MM.1S (cell line): ENCODE measurements around the gene SLC39A1.

Experiments used
- DNase-seq: peaks from one replicate; pipeline ENCODE4 v3.0.0-alpha.2; 2015
- H2AFZ ChIP-seq: fragments of 300-600 bp; sonication (generic); 2 replicates; pipeline ENCODE4 v1.6.0; 2016; ENCODE audit warnings: antibody characterized with exemption, low read length
- H3F3A ChIP-seq: fragments of 300-600 bp; sonication (generic); 2 replicates; pipeline ENCODE4 v1.6.1; 2016; ENCODE audit warnings: mild to moderate bottlenecking, antibody characterized with exemption, low read length, moderate library complexity, mixed read lengths; ENCODE audit not compliant: insufficient read depth
- H3K27ac ChIP-seq: fragments of 300-600 bp; sonication (generic); 2 replicates; pipeline ENCODE4 v1.5.1; 2016; ENCODE audit warnings: mild to moderate bottlenecking, low read length
- H3K27me3 ChIP-seq: fragments of 300-600 bp; sonication (generic); replicated peaks from 2 replicates; pipeline ENCODE4 v1.6.0; 2016; ENCODE audit warnings: low read length; ENCODE audit not compliant: insufficient read depth
- H3K36me3 ChIP-seq: fragments of 300-600 bp; sonication (generic); replicated peaks from 2 replicates; pipeline ENCODE4 v1.6.1; 2016; ENCODE audit warnings: mild to moderate bottlenecking, low read length, mixed read lengths; ENCODE audit not compliant: insufficient read depth
- H3K4me1 ChIP-seq: fragments of 300-600 bp; sonication (generic); 2 replicates; pipeline ENCODE4 v1.6.1; 2016; ENCODE audit warnings: low read length, mixed read lengths
- H3K4me2 ChIP-seq: fragments of 300-600 bp; sonication (generic); 2 replicates; pipeline ENCODE4 v1.6.0; 2016; ENCODE audit warnings: low read depth, low read length
- H3K4me3 ChIP-seq: fragments of 300-600 bp; sonication (generic); 2 replicates; pipeline ENCODE4 v1.5.1; 2016; ENCODE audit warnings: low read length, mixed read lengths
- H3K79me2 ChIP-seq: fragments of 300-600 bp; sonication (generic); 2 replicates; pipeline ENCODE4 v1.6.1; 2016; ENCODE audit warnings: mixed run types, low read length, mixed read lengths
- H3K9ac ChIP-seq: fragments of 300-600 bp; sonication (generic); 2 replicates; pipeline ENCODE4 v1.6.1; 2016; ENCODE audit warnings: low read length, mixed read lengths
- H3K9me2 ChIP-seq: fragments of 300-600 bp; sonication (generic); replicated peaks from 2 replicates; pipeline ENCODE4 v1.6.1; 2016; ENCODE audit warnings: mild to moderate bottlenecking, low read length, mixed read lengths; ENCODE audit not compliant: insufficient read depth
- H3K9me3 ChIP-seq: fragments of 300-600 bp; sonication (generic); replicated peaks from 2 replicates; pipeline ENCODE4 v1.6.1; 2016; ENCODE audit warnings: mild to moderate bottlenecking, low read length, mixed read lengths; ENCODE audit not compliant: insufficient read depth
- H4K20me1 ChIP-seq: fragments of 300-600 bp; sonication (generic); 2 replicates; pipeline ENCODE4 v1.6.1; 2016; ENCODE audit warnings: mild to moderate bottlenecking, low read length, moderate library complexity, mixed read lengths; ENCODE audit not compliant: insufficient read depth
- CTCF ChIP-seq: fragments of 300-600 bp; sonication (generic); IDR thresholded peaks from 2 replicates; pipeline ENCODE4 v1.5.1; 2016; ENCODE audit warnings: antibody characterized with exemption, low read length, mixed read lengths
- EZH2 ChIP-seq: fragments of 300-600 bp; sonication (generic); optimal IDR thresholded peaks from 2 replicates; pipeline ENCODE3; 2017; ENCODE audit warnings: low read depth, mild to moderate bottlenecking, antibody characterized with exemption, low read length, mixed read lengths
- EZH2phosphoT487 ChIP-seq: fragments of 300-600 bp; sonication (generic); IDR thresholded peaks from 2 replicates; pipeline ENCODE4 v1.6.1; 2018; ENCODE audit warnings: antibody characterized with exemption, low read length

Gene SLC39A1

GRCh38 chr1:153926405-153926804 lies 36.9 kb downstream of the SLC39A1 start:
- no peak for DNase-seq
- Histone ChIP-seq H3K27ac (no peak overlapping the region), H3K9me2 (no peaks in the 10 kb centered on the region), H3K79me2 (peaks cover 18% of the 10 kb centered on the region), H2AFZ (no peak overlapping the region), H4K20me1 (no peaks in the 10 kb centered on the region; the same call in 1 of the 2 replicates), H3K27me3 (no peaks in the 10 kb centered on the region), H3K9ac (no peak overlapping the region), H3K36me3 (no peaks in the 10 kb centered on the region), H3K9me3 (no peaks in the 10 kb centered on the region), H3K4me3 (no peak overlapping the region), H3K4me2 (no peak overlapping the region), H3K4me1 (peaks cover 4% of the 10 kb centered on the region), H3F3A (peaks cover 31% of the 10 kb centered on the region)
- no peak for TF ChIP-seq EZH2phosphoT487

- peak within 1 kb of the TSS; percentile 52; the same call in 1 of the 2 replicates for H3K27ac ChIP-seq
- peaks cover 23% of the 10 kb centered on the region for H4K20me1 ChIP-seq
- peak within 1 kb of the TSS; percentile 73 for H3K9ac ChIP-seq
- no peaks in the 10 kb centered on the region for H3K27me3 ChIP-seq
- H3F3A ChIP-seq: peaks cover 32% of the 10 kb centered on the region
- H2AFZ ChIP-seq: peak within 1 kb of the TSS; percentile 69
- H3K36me3 ChIP-seq: no peaks in the 10 kb centered on the region
- H3K4me2 ChIP-seq: peak within 1 kb of the TSS; percentile 80
- TF ChIP-seq EZH2 (no peak), CTCF (no peak), EZH2phosphoT487 (no peak)
- peaks cover 24% of the 10 kb centered on the region for H3K4me1 ChIP-seq
- H3K9me3 ChIP-seq: no peaks in the 10 kb centered on the region
- no peaks in the 10 kb centered on the region for H3K9me2 ChIP-seq
- peak within 1 kb of the TSS; percentile 79 for H3K4me3 ChIP-seq
- DNase-seq: peak; percentile 100
- H3K79me2 ChIP-seq: peaks cover 50% of the 10 kb centered on the region
Measured at GRCh38 chr1:153922972-153923925, 40.1 kb downstream of the SLC39A1 start, which contains the start of gene GATAD2B. Gene GATAD2B (minus strand): TSS chr1:153922972. CDS start chr1:153828347, 94,625 bp downstream.

GRCh38 chr1:153922076-153922971 lies 41.0 kb downstream of the SLC39A1 start:
- Histone ChIP-seq H3K4me3 (peak overlapping the region; percentile 71), H3K27ac (peak overlapping the region; percentile 45; the same call in 1 of the 2 replicates), H2AFZ (peak overlapping the region; percentile 55; the same call in 1 of the 2 replicates), H3K4me1 (peaks cover 24% of the 10 kb centered on the region), H3K36me3 (no peaks in the 10 kb centered on the region), H3F3A (peaks cover 30% of the 10 kb centered on the region), H3K27me3 (no peaks in the 10 kb centered on the region), H3K9me3 (no peaks in the 10 kb centered on the region), H4K20me1 (peaks cover 31% of the 10 kb centered on the region), H3K9ac (peak overlapping the region; percentile 62), H3K79me2 (peaks cover 59% of the 10 kb centered on the region), H3K9me2 (no peaks in the 10 kb centered on the region), H3K4me2 (peak overlapping the region; percentile 71)
- TF ChIP-seq EZH2phosphoT487 (no peak), CTCF (peak; percentile 39)
- no peak for DNase-seq
